GM18519 (cell line): Measurements from ENCODE around the gene TUBA3E.
"Not testable (repeated sequence)": the region's sequence is repeated elsewhere in the genome, so short reads cannot be mapped to it uniquely, and the experiment has no call there.

Experiments used
- ATAC-seq: cut with Tn5 transposase; IDR thresholded peaks from one replicate; pipeline ENCODE4 v1.9.1; 2021; ENCODE audit warnings: mild to moderate bottlenecking, moderate library complexity; ENCODE audit not compliant: unreplicated experiment, low FRiP score

Gene TUBA3E

GRCh38 chr2:130150181-130151144 is 47.8 kb downstream of the TUBA3E start:
- no peak for ATAC-seq

DNA sequence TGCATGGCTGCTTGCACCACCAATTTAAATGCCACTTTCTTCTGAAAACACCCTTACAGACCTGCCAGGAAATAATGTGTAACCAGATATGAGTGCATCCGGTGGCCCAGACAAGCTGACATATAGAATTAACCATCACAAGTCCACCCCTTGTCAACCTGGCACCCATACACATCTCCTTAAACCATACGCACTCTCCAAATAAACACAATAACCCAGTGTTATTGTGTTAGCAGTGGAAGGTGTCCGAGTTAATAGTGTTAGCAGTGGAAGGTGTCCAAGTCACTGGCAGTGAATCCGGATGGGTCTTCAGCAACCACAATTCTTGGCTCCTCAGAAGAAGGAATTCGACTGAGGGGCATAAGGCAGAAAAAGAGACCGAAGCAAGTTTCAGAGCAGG is 49.7 kb downstream of the TUBA3E start:
- ATAC-seq, result not testable (repeated sequence)

DNA sequence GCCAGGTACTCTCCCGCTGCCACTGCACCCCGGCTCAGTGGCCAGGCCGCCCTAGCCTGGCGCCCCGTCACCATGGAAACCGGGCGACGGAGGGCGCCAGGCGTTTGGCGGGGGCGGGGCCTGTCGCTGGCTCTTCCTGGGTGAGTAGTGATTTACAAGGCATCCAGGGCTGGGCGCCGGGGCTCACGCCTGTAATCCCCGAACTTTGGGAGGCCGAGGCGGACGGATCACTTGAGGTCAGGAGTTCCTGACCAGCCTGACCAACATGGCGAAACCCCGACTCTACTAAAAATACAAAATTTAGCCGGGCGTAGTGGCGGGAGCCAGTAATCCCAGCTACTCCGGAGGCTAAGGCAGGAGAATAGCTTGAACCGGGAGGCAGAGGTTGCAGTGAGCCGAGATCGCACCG is 53.2 kb downstream of the TUBA3E start, which contains the start of gene CCDC74B:
Gene CCDC74B (minus strand): TSS at position 107 of the 409 bp plus-strand sequence. CDS start 116 bp downstream, outside the sequence.
- ATAC-seq, result peak; percentile 92

GRCh38 chr2:130143266-130144039 is 54.8 kb downstream of the TUBA3E start:
- ATAC-seq, result not testable (repeated sequence)

DNA sequence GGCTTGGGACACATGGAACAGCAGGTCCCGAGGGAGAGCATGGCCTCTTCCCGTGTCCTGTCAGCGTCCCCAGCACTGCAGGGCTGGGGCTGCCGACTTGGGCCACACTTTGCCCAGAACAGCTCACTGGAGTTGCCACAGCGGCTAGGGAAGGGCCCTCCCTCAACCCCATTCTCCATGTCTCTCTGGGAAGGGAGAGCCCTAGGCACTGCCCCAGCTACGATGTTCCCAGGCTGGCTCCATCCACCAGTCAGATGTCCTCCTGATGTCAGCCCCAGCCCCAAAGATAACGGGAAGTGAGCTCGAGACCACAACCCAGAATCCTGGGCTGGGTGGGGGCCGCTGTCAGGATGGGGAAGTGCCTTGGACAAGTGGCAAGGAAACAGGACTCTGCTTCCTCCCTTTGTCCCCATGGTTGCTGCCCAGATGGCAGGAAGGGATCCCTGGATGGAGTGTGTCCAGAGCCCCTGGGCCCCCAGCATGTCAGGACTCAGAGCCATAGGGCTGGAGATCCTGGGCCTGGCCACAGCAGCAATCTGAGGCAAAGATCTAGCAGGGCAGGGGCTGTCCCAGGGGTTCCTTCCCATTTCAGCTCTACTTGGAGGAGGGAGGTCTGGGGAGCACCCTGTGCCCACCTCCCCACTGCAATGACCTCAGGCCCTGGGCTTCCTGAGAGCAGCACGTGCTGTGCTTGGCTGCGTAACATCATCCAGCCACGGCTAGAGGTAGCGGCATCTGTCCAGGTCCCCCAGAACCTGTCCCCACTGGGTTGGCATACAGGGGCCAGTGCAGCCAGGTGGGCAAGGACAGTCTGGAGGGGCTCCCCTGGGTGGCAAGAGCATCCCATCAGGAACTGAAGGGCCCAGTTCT is 55.6 kb downstream of the TUBA3E start:
- not testable (repeated sequence) for ATAC-seq
